GM13976 (cell line): ENCODE data around the gene CERK.

ENCODE experiments used
- DNase-seq: peaks from one replicate; pipeline ENCODE4 v3.0.0; 2012; ENCODE audit warnings: low spot score
- in situ Hi-C: fragments of 300-500 bp; cut with MboI; formaldehyde crosslinking; loops from one replicate; pipeline ENCODE4 v1.12.0; 2022; ENCODE audit warnings: low sequenced_read_pairs, mixed read lengths, inconsistent platforms; ENCODE audit not compliant: unreplicated experiment
- TF ChIP-seq, protein P1 (sequence below): IDR thresholded peaks from 2 replicates; pipeline ENCODE4 v1.5.1; 2012; ENCODE audit warnings: borderline replicate concordance, mild to moderate bottlenecking; ENCODE audit not compliant: insufficient read depth; ENCODE audit errors: extremely low read depth, missing control alignments, control extremely low read depth

The CERK gene

DNA sequence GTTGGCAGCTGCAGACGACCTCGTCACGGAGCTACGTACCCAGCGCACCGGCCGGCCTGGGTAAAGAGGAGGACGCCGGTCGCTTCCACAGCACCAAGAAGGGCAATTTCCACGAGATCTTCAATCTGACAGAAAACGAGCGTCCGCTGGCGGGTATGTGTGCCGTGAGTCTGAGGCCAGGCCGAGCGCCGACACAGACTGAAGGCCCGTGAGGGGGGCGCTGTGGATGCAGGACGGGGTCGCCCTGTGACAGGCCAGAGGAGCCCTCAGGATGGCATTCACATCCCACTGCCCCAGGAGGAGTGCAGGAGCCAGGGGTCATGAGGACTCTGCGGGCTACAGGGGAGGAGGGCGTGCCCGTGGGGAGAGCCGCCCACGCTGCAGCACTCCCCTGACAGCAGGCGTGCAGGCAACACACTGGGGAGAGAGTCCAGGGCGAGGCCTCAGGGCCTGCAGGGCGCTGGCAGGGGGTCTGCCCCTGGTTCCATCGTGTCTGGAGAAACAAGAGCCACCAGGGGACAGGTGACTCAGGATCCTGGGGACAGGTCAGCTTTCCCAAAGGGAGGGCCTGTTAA is 64.3 kb downstream of the CERK start:
- DNase-seq: no peak
- in situ Hi-C loops: no loop called here
- TF ChIP-seq, protein P1, sequence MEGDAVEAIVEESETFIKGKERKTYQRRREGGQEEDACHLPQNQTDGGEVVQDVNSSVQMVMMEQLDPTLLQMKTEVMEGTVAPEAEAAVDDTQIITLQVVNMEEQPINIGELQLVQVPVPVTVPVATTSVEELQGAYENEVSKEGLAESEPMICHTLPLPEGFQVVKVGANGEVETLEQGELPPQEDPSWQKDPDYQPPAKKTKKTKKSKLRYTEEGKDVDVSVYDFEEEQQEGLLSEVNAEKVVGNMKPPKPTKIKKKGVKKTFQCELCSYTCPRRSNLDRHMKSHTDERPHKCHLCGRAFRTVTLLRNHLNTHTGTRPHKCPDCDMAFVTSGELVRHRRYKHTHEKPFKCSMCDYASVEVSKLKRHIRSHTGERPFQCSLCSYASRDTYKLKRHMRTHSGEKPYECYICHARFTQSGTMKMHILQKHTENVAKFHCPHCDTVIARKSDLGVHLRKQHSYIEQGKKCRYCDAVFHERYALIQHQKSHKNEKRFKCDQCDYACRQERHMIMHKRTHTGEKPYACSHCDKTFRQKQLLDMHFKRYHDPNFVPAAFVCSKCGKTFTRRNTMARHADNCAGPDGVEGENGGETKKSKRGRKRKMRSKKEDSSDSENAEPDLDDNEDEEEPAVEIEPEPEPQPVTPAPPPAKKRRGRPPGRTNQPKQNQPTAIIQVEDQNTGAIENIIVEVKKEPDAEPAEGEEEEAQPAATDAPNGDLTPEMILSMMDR: no peak

DNA sequence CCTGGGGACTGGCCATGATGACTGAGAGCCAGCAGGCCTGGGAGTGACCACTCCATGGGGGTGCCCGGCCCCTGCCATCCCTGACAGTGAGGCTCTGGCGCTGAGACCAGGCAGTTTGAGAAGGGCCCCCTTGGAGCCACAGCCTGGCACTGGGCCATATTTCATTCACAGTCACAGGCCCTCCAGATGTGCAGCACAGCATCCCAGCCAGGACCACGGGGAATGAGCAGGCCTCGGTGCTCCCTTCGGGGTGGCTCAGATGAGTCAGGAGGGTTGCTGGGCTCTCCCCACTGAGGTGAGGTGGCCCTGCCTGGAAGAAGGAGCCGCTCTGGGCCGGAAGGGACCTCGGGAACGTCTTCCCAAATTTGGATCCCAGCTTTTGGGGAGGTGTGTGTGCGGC is 64.8 kb downstream of the CERK start:
- in situ Hi-C loops: no loop called here
- TF ChIP-seq, protein P1: no peak
- DNase-seq: no peak

DNA sequence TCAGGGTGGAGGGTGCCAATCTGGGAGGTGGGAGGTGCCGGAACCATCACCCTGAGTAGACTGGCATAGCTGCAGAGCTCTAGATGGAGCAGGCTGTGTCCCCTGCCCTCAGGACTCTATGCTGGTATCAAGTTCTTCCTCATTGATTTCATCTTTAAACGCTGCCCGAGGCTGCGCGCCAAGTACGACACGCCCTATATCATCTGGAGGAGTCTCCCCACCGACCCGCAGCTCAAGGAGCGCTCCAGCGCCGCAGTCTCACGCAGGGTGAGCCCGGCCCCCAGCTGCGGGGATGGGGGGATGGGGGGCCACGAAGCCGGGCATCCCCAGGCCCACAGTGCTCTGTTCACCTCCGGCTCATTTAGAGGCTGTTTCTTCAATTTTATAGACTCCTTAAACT is 65.3 kb downstream of the CERK start:
- no peak for DNase-seq
- TF ChIP-seq, protein P1: no peak
- in situ Hi-C loops: no loop called here

- in situ Hi-C loops: no loop called here
- TF ChIP-seq, protein P1: no peak
- DNase-seq: no peak
Measured at GRCh38 chr22:46671824-46672432, 66.1 kb downstream of the CERK start.

DNA sequence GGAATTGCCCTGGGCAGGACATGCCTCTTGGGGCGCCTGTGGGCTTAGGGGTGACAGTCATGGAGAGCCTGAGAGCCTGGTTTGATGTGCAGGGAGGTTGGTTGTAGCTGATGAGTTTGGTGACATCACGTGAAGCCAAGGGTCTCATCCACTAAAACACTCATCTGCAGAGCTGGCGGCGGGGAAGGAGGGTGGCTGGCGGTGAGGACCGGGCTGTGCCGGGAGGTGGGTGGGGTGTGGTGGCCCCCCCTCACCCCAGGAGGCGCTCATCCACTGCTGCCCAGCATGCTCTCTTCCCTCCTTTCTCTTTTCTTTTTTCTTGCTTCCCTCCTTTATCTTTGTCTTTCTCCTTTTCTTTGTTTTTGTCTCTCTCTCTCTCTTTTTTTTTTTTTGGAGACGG is 68.9 kb downstream of the CERK start:
- no peak for DNase-seq
- in situ Hi-C loops: no loop called here
- TF ChIP-seq, protein P1: no peak

- TF ChIP-seq, protein P1: no peak
- no peak for DNase-seq
Measured at GRCh38 chr22:46668116-46668515, 69.9 kb downstream of the CERK start.

More at GRCh38 chr22:46668116-46668515, 69.9 kb downstream of the CERK start:
- in situ Hi-C loops: no loop called here
